ENCODE results near the gene EPS8L1. TPM values are rescaled to one million over a fixed set of nuclear protein-coding genes. Genes with fewer than 3 reads are reported as not detected.

Gene EPS8L1
- total and polyA plus RNA-seq, 10 donors, result 0.37 to 5.3 (median 3.1) TPM; not detected in 1

- H3K27ac ChIP-seq, result no peak overlapping the region
- H3K36me3 ChIP-seq, result peaks cover 0 to 45% (median 31%) of the 10 kb centered on the region in 6 donors
- TF ChIP-seq POLR2AphosphoS5 (IDR thresholded peaks at IDR 0.05) (no peak), CTCF (IDR thresholded peaks at IDR 0.05 in 8 of 11, conservative IDR thresholded peaks at IDR 0.05 in 3 of 11) (no peak), POLR2A (IDR thresholded peaks at IDR 0.05) (no peak)
- no peaks in the 10 kb centered on the region for H3K9me3 ChIP-seq
- peaks cover 0 to 40% (median 26%) of the 10 kb centered on the region in 7 donors for H3K27me3 ChIP-seq (replicated peaks in 1 of 7)
- no peak for DNase-seq
- 89 to 98% (median 95%) methylated on average over 3 of the region's 3 CpGs for WGBS, 5 donors
- intact Hi-C loops (cut with DNase I; ENCODE audit: low total_unique reads), result no loop called here
- H3K4me1 ChIP-seq, result peaks cover 19 to 37% (median 27%) of the 10 kb centered on the region in 6 donors
- no peak overlapping the region for H3K4me3 ChIP-seq
These were observed 13.8 kb downstream of the EPS8L1 start for GRCh38 chr19:55089342-55089944.

- Histone ChIP-seq H3K4me3 (no peak overlapping the region), H3K27ac (no peak overlapping the region), H3K36me3 (peaks cover 0 to 57% (median 41%) of the 10 kb centered on the region in 6 donors), H3K27me3 (replicated peaks in 1 of 7) (peaks cover 0 to 28% (median 16%) of the 10 kb centered on the region in 7 donors), H3K4me1 (peaks cover 19 to 37% (median 27%) of the 10 kb centered on the region in 6 donors), H3K9me3 (no peaks in the 10 kb centered on the region)
- DNase-seq, result peak; percentile 71
- intact Hi-C loops (cut with DNase I; ENCODE audit: low total_unique reads), result no loop called here
- WGBS, 5 donors, result 85 to 98% (median 87%) methylated on average over 11 to 13 of the region's 13 CpGs
- TF ChIP-seq POLR2AphosphoS5 (IDR thresholded peaks at IDR 0.05), result peak in 1 of 3 donors; percentile 47
- TF ChIP-seq POLR2A (IDR thresholded peaks at IDR 0.05), result no peak
- no peak for TF ChIP-seq CTCF (IDR thresholded peaks at IDR 0.05 in 8 of 11, conservative IDR thresholded peaks at IDR 0.05 in 3 of 11)
These were observed 14.9 kb downstream of the EPS8L1 start for GRCh38 chr19:55090564-55090963.

GRCh38 chr19:55091126-55091910 lies 15.6 kb downstream of the EPS8L1 start:
- no peak for DNase-seq
- H3K9me3 ChIP-seq, result no peaks in the 10 kb centered on the region
- peaks cover 19 to 33% (median 25%) of the 10 kb centered on the region in 6 donors for H3K4me1 ChIP-seq
- H3K4me3 ChIP-seq, result no peak overlapping the region
- TF ChIP-seq POLR2AphosphoS5 (IDR thresholded peaks at IDR 0.05) (no peak), POLR2A (IDR thresholded peaks at IDR 0.05) (no peak), CTCF (IDR thresholded peaks at IDR 0.05 in 8 of 11, conservative IDR thresholded peaks at IDR 0.05 in 3 of 11) (no peak)
- peaks cover 0 to 64% (median 48%) of the 10 kb centered on the region in 6 donors for H3K36me3 ChIP-seq
- no peak overlapping the region for H3K27ac ChIP-seq
- intact Hi-C loops (cut with DNase I; ENCODE audit: low total_unique reads), result no loop called here
- WGBS, 5 donors, result 89 to 95% (median 90%) methylated on average over 18 to 32 of the region's 32 CpGs
- H3K27me3 ChIP-seq (replicated peaks in 1 of 7), result peaks cover 0 to 21% (median 11%) of the 10 kb centered on the region in 7 donors

- Histone ChIP-seq H3K27ac (no peak overlapping the region), H3K36me3 (peaks cover 0 to 67% (median 49%) of the 10 kb centered on the region in 6 donors)
- intact Hi-C loops (cut with DNase I; ENCODE audit: low total_unique reads), result no loop called here
These were observed 16.3 kb downstream of the EPS8L1 start for GRCh38 chr19:55091955-55092354.

More at GRCh38 chr19:55091955-55092354, 16.3 kb downstream of the EPS8L1 start:
- peak in 1 of 3 donors; percentile 38 for TF ChIP-seq POLR2AphosphoS5 (IDR thresholded peaks at IDR 0.05)
- TF ChIP-seq CTCF (IDR thresholded peaks at IDR 0.05 in 8 of 11, conservative IDR thresholded peaks at IDR 0.05 in 3 of 11), result no peak
- H3K4me1 ChIP-seq, result peaks cover 16 to 26% (median 19%) of the 10 kb centered on the region in 6 donors
- 80 to 95% (median 89%) methylated on average over 19 to 27 of the region's 27 CpGs for WGBS, 5 donors
- no peak overlapping the region for H3K4me3 ChIP-seq
- peaks cover 0 to 14% (median 4%) of the 10 kb centered on the region in 7 donors for H3K27me3 ChIP-seq (replicated peaks in 1 of 7)
- DNase-seq, result no peak
- no peaks in the 10 kb centered on the region for H3K9me3 ChIP-seq

All from spleen (tissue), 11 donors.